Mammary epithelial cell (primary cell): ENCODE data around the gene FBXW4.

Experiments
- EZH2 ChIP-seq: IDR thresholded peaks from 2 replicates; pipeline ENCODE4 v1.6.1; 2012; ENCODE audit warnings: low read length, inconsistent platforms, borderline replicate concordance
- TF ChIP-seq, protein P1 (sequence below), 2 donors: IDR thresholded peaks in 1 of 2; conservative IDR thresholded peaks in 1 of 2; 2 replicates each; pipeline ENCODE4 v1.5.1; 2011 to 2012; ENCODE audit warnings: inconsistent platforms in 2 of 2, low read length in 2 of 2, mild to moderate bottlenecking in 2 of 2, control low read depth in 1 of 2, low read depth in 1 of 2; ENCODE audit not compliant: insufficient read depth in 1 of 2; ENCODE audit errors: extremely low read depth in 1 of 2

DNA sequence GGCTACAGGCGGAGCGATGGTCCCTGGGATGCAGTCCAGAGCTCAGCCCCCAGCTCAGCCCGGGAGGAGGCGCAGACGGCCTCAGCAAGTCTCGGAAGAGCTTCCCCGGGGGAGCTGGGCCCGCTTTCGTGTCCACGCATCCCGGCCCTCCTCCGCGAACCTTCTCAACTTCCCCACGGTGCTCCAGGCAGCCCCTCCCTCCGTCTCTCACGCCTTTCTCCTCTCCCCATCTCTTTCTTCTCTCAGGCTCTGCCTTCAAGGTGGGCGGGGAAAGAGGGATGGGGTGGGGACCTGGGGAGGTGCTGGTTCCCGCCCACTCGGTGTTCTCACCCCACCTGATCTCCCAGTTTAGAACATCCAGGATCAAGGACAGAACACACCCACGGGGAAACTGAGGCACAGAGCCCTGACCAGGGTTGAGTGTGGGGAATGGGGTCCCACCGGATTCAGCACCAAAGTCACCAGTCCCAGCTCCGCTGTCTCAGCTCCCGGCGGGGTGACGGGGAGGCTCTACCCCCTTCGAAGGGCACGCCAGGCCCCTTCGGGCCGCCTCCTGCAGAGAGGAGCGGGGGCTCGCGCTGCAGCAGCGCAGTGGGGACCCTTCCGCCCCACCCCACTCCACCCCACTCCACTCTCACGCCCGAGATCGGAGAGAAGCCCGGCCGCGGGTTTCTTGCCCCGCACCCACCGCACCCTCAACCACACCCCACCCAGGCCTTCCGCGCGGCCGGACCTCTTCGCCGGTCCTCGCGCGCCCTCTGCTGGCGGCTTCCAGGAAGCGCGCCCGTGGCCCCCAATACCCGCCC is 125.1 kb downstream of the FBXW4 start:
- TF ChIP-seq, protein P1, sequence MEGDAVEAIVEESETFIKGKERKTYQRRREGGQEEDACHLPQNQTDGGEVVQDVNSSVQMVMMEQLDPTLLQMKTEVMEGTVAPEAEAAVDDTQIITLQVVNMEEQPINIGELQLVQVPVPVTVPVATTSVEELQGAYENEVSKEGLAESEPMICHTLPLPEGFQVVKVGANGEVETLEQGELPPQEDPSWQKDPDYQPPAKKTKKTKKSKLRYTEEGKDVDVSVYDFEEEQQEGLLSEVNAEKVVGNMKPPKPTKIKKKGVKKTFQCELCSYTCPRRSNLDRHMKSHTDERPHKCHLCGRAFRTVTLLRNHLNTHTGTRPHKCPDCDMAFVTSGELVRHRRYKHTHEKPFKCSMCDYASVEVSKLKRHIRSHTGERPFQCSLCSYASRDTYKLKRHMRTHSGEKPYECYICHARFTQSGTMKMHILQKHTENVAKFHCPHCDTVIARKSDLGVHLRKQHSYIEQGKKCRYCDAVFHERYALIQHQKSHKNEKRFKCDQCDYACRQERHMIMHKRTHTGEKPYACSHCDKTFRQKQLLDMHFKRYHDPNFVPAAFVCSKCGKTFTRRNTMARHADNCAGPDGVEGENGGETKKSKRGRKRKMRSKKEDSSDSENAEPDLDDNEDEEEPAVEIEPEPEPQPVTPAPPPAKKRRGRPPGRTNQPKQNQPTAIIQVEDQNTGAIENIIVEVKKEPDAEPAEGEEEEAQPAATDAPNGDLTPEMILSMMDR (conservative IDR thresholded peaks at IDR 0.05 in 1 of 2, IDR thresholded peaks at IDR 0.05 in 1 of 2; ENCODE audit: extremely low read depth in 1 of 2, insufficient read depth in 1 of 2, low read depth in 1 of 2, low read length in 2 of 2), result peak; percentile 24 to 75
- TF ChIP-seq EZH2, result no peak
